ENCODE measurements around the gene SPEN. TPM values are rescaled to one million over a fixed set of nuclear protein-coding genes. Genes with fewer than 3 reads are reported as not detected.

SPEN gene
- total and polyA plus RNA-seq, 9 of the 15 experiments (the other 6 are each of a cell fraction or from before 2014, with no cell fraction given): 5.7 to 87.5 (median 27.2) TPM

DNA sequence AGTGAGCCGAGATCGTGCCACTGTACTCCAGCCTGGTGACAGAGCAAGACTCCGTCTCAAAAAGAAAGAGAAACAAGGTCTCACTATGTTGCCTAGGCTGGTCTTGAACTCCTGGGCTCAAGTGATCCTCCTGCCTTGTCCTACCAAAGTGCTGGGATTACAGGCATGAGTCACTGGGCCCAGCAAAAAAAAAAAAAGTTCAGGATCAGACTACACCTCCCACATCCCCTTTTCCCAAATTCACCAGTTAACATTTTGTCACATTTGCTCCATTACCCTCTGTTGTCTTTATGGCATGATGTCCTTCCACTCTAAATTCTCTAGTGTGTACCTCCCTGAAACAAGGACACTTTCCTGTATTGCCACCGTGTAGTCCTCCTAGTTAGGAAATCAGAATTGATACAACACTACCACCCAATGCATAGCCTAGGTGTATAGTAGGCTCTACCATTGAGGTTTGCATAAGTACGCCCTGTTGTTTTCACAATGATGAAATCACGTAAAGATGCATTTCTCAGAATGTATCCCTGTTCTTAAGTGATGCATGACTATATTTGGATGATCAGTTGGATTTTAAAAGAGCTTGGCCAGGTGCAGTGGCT is 10.7 kb downstream of the SPEN start (continued):
- TF ChIP-seq, protein P1, sequence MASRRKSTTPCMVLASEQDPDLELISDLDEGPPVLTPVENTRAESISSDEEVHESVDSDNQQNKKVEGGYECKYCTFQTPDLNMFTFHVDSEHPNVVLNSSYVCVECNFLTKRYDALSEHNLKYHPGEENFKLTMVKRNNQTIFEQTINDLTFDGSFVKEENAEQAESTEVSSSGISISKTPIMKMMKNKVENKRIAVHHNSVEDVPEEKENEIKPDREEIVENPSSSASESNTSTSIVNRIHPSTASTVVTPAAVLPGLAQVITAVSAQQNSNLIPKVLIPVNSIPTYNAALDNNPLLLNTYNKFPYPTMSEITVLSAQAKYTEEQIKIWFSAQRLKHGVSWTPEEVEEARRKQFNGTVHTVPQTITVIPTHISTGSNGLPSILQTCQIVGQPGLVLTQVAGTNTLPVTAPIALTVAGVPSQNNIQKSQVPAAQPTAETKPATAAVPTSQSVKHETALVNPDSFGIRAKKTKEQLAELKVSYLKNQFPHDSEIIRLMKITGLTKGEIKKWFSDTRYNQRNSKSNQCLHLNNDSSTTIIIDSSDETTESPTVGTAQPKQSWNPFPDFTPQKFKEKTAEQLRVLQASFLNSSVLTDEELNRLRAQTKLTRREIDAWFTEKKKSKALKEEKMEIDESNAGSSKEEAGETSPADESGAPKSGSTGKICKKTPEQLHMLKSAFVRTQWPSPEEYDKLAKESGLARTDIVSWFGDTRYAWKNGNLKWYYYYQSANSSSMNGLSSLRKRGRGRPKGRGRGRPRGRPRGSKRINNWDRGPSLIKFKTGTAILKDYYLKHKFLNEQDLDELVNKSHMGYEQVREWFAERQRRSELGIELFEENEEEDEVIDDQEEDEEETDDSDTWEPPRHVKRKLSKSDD (conservative IDR thresholded peaks at IDR 0.05; ENCODE audit: low read length): no peak
- TF ChIP-seq FOXA3 (CRISPR knock-in tag; conservative IDR thresholded peaks at IDR 0.05 in 1 of 2, IDR thresholded peaks at IDR 0.05 in 1 of 2) (no peak), RAD21 (CRISPR knock-in tag; conservative IDR thresholded peaks at IDR 0.05 in 1 of 2, IDR thresholded peaks at IDR 0.05 in 1 of 2) (no peak), SMAD1 (IDR thresholded peaks at IDR 0.05; ENCODE audit: low read depth, low read length, partially characterized antibody) (no peak), HIVEP1 (CRISPR knock-in tag; IDR thresholded peaks at IDR 0.05) (no peak), DPF2 (IDR thresholded peaks at IDR 0.05) (0 out of 2 replicates have a peak, but pooled peaks have one; percentile 24), ZNF766 (CRISPR knock-in tag; conservative IDR thresholded peaks at IDR 0.05) (no peak), ZBTB5 (IDR thresholded peaks at IDR 0.05) (no peak), JUN (IDR thresholded peaks at IDR 0.05; ENCODE audit: borderline replicate concordance, low read depth, low read length) (no peak), JUN (CRISPR knock-in tag; IDR thresholded peaks at IDR 0.05; ENCODE audit: borderline replicate concordance) (no peak), ZNF699 (CRISPR knock-in tag; IDR thresholded peaks at IDR 0.05; ENCODE audit: insufficient replicate concordance) (no peak), ZEB2 (IDR thresholded peaks at IDR 0.05) (no peak), HNRNPLL (IDR thresholded peaks at IDR 0.05; ENCODE audit: low read depth, low read length, poor library complexity, severe bottlenecking) (no peak), CBX2 (IDR thresholded peaks at IDR 0.05; ENCODE audit: insufficient read depth, low read length, poor library complexity, severe bottlenecking) (no peak), ZNF780A (CRISPR knock-in tag; IDR thresholded peaks at IDR 0.05) (no peak), ZNF77 (CRISPR knock-in tag; IDR thresholded peaks at IDR 0.05) (no peak), BRD9 (IDR thresholded peaks at IDR 0.05; ENCODE audit: low read depth, partially characterized antibody) (no peak), NR1H2 (CRISPR knock-in tag; IDR thresholded peaks at IDR 0.05) (no peak), ZNF41 (CRISPR knock-in tag; conservative IDR thresholded peaks at IDR 0.05) (no peak), MTF1 (CRISPR knock-in tag; IDR thresholded peaks at IDR 0.05; ENCODE audit: borderline replicate concordance) (no peak), CEBPG (CRISPR knock-in tag; IDR thresholded peaks at IDR 0.05) (0 out of 2 replicates have a peak, but pooled peaks have one; percentile 19), CEBPG (tag; conservative IDR thresholded peaks at IDR 0.05 in 1 of 2, IDR thresholded peaks at IDR 0.05 in 1 of 2) (no peak)

Measured in K562 (cell line).